Globus pallidus (tissue), 1 donor: ENCODE measurements around the gene TACO1.

Experiments
- DNase-seq: peaks from one replicate; pipeline ENCODE4 v3.0.0-alpha.2; 2015; ENCODE audit warnings: low spot score

The TACO1 gene

GRCh38 chr17:63601439-63602371, 1.0 kb downstream of the TACO1 start:
- DNase-seq, result no peak

DNA sequence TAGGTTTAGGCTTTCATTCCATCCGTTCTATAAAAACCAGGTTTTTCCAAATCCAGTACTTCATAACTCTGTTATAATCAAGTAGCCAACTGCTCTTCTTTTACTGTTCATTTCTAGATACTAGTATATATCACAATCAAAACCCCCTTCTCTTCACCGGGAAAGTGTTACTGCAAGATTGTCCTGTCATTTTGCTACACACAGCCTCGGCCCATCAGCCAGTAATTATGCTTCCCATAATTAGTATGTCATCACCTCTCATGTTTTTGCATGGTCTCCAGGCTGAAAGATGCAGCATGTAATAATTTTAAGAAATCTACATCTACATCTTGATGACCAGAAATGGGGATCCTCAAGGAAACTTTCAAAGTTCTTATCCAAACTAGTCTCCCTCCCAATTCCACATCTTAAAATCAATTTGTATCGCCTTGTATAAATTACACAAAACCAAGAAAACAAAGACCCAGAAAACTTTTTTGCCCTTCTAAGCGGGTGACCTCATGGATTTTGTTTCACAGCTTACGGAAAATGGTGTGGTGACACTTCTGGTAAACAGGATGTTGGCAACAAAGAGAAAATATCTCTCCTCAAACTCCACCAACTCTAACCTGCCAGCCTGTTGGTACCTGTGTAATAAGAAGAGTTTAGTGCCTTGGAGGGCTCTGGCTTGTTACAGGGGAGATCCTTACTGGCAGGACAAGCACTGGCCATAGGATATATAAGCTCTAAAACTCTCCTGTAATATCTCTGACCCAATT, 9.3 kb downstream of the TACO1 start:
- no peak for DNase-seq

GRCh38 chr17:63610854-63611253, 10.2 kb downstream of the TACO1 start:
- DNase-seq, result no peak

DNA sequence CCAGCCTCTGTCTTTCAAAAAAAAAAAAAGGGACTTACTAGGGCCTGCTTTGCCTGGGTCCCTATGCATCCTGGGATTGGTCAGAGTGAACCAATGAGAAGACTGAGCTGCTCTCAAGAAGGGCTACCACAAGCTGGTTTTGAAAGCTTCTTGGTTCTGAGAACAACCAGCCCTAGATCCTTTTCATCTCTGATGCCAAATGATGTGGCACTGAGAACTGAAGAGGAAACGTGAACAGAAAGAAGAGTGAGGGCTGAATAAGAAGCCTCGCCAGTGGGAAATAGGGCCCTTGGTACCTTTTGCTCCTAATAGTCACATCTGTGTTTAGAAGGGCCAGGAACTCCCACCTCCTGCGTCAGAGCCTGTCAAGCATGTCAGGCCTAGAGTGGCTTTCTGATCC, 10.7 kb downstream of the TACO1 start:
- no peak for DNase-seq

GRCh38 chr17:63613663-63614062, 13.0 kb downstream of the TACO1 start:
- no peak for DNase-seq

DNA sequence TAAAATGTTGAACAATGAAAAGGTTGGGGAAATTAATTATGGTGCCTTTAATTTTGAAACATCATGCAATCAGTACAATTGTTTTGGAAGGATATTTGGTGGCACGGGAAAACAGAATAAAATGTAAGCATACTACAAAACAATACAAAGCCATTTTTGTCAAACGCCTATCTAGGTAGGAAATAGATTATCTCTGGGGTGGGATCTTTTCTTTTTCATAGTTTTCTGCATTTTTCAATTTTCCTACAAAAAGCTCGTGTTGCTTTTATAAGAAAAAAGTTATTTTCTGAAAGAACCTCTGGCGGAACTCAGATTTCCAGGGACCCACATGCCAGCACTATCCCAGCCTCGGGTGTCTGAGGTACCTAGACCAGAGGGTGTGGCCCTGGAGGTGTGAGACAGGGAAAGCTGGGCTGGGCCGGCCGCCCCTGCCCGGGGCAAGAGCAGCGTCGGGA, 20.6 kb downstream of the TACO1 start:
- no peak for DNase-seq

- DNase-seq, result peak; percentile 100
Measured at GRCh38 chr17:63621684-63622573, 21.2 kb downstream of the TACO1 start, which contains the start of gene MAP3K3. MAP3K3 (plus strand) TSS chr17:63622417; CDS start chr17:63622760, 343 bp downstream.

DNA sequence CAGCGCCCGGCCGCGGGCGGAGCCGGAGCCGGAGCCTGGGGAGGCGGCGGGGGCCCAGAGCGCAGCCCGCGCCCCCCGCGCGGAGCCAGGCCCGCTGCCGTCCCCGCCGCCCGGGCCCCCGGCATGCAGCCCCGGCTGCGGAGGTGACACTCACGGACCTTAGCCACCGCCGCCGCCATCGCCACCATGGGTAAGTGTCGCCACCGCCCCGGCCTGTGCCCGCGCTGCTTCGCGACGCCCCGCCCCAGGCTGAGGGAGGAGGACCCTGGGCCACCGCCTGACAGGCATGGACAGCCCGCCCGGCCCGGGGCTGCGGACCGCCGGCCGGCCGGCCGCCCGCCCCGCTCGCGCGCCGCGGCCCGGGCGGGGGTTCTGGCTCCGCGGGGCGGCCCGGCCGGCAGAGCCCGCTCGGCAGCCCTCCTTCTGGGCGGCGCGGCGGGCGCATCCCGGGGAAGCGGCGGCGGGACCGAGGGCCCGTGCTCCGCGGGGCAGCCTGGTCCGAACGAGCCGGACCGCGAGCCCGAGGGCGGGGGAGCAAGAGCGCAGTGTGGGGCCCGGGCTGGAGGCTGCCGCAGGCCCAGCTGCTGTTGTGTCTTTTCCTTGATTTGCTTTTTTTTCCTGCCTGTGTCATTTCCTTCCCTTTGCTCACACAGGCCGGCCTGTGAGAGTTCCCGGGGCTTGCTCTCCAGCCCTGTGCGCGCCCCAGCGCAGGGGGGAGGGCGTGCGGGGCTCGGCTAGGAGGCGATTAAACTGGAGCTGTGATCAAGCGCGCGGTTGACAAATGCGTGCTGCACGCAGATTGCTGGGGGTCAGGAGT, 22.1 kb downstream of the TACO1 start:
- peak; percentile 66 for DNase-seq

DNA sequence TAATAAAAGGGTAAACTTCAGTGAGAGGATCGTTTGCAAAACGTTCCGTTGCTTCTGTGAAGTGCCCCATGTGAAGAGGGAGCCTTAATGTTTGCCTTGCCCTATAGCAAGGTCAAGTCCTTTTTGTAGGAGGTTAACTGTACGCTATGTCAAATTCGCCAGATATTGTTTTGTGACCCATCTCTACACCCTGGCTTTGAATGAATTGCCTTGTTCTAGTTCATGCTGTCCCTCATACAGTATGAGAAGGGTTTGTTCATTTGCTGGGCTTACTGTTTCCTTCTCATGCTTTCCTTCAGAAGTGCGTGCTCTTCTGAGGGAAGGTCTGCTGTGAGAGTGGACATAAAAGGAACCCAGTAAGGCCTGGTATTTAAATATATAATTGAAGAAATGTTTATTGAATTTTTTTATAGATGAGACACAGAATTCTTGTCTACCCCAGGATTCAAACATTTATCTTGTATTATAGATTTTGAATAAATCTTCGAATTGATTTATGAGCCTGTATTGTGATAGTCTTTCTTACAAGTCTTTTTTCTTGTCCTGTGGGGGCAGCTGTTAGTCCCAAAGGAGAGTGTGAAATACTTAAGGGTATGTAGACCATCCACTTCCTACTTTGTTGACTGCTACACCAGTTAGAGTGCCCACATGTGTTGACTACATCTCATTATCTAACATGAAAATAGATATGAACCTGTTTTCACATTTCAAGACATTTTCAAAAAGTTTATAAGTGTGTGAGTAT, 23.3 kb downstream of the TACO1 start:
- DNase-seq, result no peak

GRCh38 chr17:63624531-63624880, 23.8 kb downstream of the TACO1 start:
- no peak for DNase-seq

GRCh38 chr17:63626551-63627180, 26.0 kb downstream of the TACO1 start:
- no peak for DNase-seq

- DNase-seq, result no peak
Measured at GRCh38 chr17:63629627-63630026, 28.9 kb downstream of the TACO1 start.

- DNase-seq, result no peak
Measured at GRCh38 chr17:63631062-63631461, 30.4 kb downstream of the TACO1 start.

DNA sequence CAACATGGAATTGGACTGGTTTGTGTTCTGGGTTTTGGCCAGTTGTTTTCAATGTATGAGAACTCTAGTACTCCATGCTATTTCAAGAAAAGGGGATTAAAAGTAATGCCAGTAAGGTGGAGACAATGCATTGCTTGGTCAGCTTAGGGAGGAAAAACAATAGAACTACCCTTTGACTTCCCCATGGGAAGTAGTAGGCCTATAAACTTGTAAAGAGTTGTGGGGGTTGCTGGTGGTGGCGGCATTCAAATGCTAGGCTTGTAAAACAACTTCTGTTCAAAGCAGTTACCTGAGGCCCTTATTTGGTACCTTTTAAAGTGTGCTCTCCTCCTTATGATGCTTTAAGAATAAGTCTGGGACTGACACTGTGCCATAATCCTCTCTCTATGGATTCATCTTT, 30.9 kb downstream of the TACO1 start:
- DNase-seq, result no peak

DNA sequence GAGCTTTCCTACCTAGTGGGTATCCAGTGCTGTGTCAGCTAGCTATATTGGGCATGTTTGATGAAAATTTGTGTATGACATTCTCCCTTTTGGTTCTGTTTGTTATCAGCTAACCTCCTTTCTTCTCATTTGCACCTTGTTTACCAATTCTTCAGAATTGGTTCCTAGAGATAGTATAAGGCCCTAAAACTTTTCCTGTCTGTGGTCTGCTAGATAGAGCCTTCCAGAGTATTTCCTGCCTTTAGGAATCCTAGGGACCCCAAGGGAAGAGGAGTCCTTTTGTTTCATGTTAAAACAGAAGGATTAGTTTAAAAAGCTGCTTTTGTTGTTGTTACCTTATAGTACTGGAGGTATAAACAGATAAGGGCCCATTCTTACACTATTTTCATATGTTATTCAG, 33.0 kb downstream of the TACO1 start:
- DNase-seq, result no peak

- no peak for DNase-seq
Measured at GRCh38 chr17:63634163-63634562, 33.5 kb downstream of the TACO1 start.

DNA sequence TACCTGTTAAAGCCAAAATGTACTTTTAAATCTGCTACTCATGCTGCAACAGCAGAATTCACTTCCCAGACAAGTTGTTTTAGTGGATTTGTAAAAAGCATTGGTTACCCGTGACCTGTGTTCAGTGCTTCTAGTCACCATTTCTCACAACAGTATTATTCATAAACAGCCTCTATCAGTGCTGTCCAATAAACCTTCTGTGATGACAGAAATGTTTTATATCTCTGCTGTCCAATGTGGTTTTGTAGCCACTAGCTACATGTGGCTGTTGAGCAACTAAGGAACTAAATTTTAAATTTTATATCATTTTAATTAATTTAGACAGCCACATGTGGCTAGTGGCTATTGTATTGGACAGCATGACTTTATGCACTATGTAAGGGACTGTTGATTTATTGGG, 34.1 kb downstream of the TACO1 start:
- DNase-seq, result no peak

GRCh38 chr17:63635290-63635689, 34.6 kb downstream of the TACO1 start:
- no peak for DNase-seq

DNA sequence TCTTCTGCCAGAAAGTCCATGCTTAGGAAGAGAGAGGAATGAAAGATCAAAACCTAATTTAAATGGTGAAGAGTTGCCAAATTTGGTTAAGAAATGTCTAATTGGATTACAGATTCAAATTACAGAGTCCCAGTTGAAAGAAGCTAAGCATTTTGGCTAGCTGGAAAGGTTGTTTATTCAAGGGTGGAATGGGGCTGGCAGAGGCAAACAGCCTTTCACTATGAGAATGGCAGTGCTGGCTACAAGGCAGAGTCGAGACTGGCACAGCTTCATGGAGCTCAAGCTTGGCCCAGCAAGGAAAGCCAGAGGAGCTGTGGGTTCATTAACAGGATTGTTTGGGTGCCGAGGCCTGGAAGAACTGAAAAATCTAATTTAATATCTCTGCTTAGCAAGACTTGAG, 35.1 kb downstream of the TACO1 start:
- peak; percentile 70 for DNase-seq

DNA sequence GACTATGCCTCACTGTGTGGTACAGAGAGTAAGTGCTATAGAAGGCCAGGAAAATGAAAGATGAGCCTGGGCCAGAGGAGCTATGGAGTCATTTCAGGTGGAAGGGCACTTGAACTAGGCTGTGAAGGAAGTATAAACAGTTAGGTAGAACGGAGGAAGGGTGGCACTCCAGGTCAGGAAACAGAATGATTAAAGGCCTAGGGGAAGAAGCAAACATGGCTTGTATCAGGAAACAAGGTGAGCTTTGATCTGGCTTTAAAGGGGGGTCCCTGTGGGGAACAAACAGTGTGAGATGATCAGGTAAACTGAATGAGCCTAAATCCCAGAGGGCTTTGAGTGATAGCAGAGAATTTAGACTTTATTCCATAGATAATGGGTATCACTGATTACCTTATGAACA, 38.4 kb downstream of the TACO1 start:
- no peak for DNase-seq
